ENCODE measurements around the gene COL12A1. TPM values are rescaled to one million over a fixed set of nuclear protein-coding genes. Genes with fewer than 3 reads are reported as not detected.

Gene COL12A1
- total RNA-seq, 1 experiment from 2014 or later = 10.4 TPM

GRCh38 chr6:75052491-75052890 lies 153.4 kb downstream of the COL12A1 start:
- in situ Hi-C loops (cut with HindIII; ENCODE audit: low pct_unique_long_range_greater_than_20kb, low sequenced_read_pairs) = no loop called here
- no peak overlapping the region for H3K4me3 ChIP-seq (ENCODE audit: low read depth in 2 of 2, low read length in 2 of 2)
- BruUV-seq (replicated peaks) = no TSS peak

GRCh38 chr6:75049308-75049707 lies 156.5 kb downstream of the COL12A1 start:
- in situ Hi-C loops (cut with HindIII; ENCODE audit: low pct_unique_long_range_greater_than_20kb, low sequenced_read_pairs) = no loop called here
- H3K27ac ChIP-seq (ENCODE audit: low read length) = no peak overlapping the region
- DNase-seq (ENCODE audit: low read depth, low spot score) = no peak

More at GRCh38 chr6:75052491-75052890, 153.4 kb downstream of the COL12A1 start:
- no peak for TF ChIP-seq TCF7L2 (IDR thresholded peaks at IDR 0.05; ENCODE audit: low read depth, low read length)
- TF ChIP-seq SIN3A (IDR thresholded peaks at IDR 0.05; ENCODE audit: borderline replicate concordance, insufficient read depth, low read depth, low read length) = no peak
- no peak for TF ChIP-seq REST (IDR thresholded peaks at IDR 0.05; ENCODE audit: insufficient read depth in 1 of 2, low read depth in 2 of 2, low read length in 1 of 2)
- no peak for TF ChIP-seq CTCF (IDR thresholded peaks at IDR 0.05)
- no peak for TF ChIP-seq POLR2AphosphoS5 (IDR thresholded peaks at IDR 0.05; ENCODE audit: low read depth, low read length)
- H3K9me3 ChIP-seq (ENCODE audit: control insufficient read depth, insufficient read depth, low read depth, low read length) = no peaks in the 10 kb centered on the region
- ATAC-seq = no peak
- ChIA-PET CTCF (no interaction called here), POLR2A (no interaction called here)
- no peaks in the 10 kb centered on the region for H3K4me1 ChIP-seq (ENCODE audit: control insufficient read depth, insufficient read depth, low read length)
- no peaks in the 10 kb centered on the region for H3K36me3 ChIP-seq (ENCODE audit: control insufficient read depth, insufficient read depth, low read length)
- no peak overlapping the region for H3K27ac ChIP-seq (ENCODE audit: low read length)
- DNase-seq (ENCODE audit: low read depth, low spot score) = no peak
- intact Hi-C loops (cut with micrococcal nuclease; ENCODE audit: unreplicated experiment) = no loop called here
- no peaks in the 10 kb centered on the region for H3K27me3 ChIP-seq (ENCODE audit: control insufficient read depth, insufficient read depth, low read length)

More at GRCh38 chr6:75049308-75049707, 156.5 kb downstream of the COL12A1 start:
- ATAC-seq = no peak
- intact Hi-C loops (cut with micrococcal nuclease; ENCODE audit: unreplicated experiment) = no loop called here
- Histone ChIP-seq H3K4me3 (ENCODE audit: low read depth in 2 of 2, low read length in 2 of 2) (no peak overlapping the region), H3K9me3 (ENCODE audit: control insufficient read depth, insufficient read depth, low read depth, low read length) (no peaks in the 10 kb centered on the region), H3K36me3 (ENCODE audit: control insufficient read depth, insufficient read depth, low read length) (no peaks in the 10 kb centered on the region), H3K4me1 (ENCODE audit: control insufficient read depth, insufficient read depth, low read length) (no peaks in the 10 kb centered on the region), H3K27me3 (ENCODE audit: control insufficient read depth, insufficient read depth, low read length) (no peaks in the 10 kb centered on the region)
- POLR2A ChIA-PET = no interaction called here
- TF ChIP-seq POLR2AphosphoS5 (IDR thresholded peaks at IDR 0.05; ENCODE audit: low read depth, low read length) (no peak), CTCF (IDR thresholded peaks at IDR 0.05) (no peak), SIN3A (IDR thresholded peaks at IDR 0.05; ENCODE audit: borderline replicate concordance, insufficient read depth, low read depth, low read length) (no peak), REST (IDR thresholded peaks at IDR 0.05; ENCODE audit: insufficient read depth in 1 of 2, low read depth in 2 of 2, low read length in 1 of 2) (no peak), TCF7L2 (IDR thresholded peaks at IDR 0.05; ENCODE audit: low read depth, low read length) (no peak)
- CTCF ChIA-PET = no interaction called here
- BruUV-seq (replicated peaks) = no TSS peak

All from Panc1 (cell line).